Measurements from ENCODE around the gene EPS15. TPM values are rescaled to one million over a fixed set of nuclear protein-coding genes. Genes with fewer than 3 reads are reported as not detected.

EPS15 gene
- total RNA-seq, 1 experiment from 2014 or later: 37.1 TPM

DNA sequence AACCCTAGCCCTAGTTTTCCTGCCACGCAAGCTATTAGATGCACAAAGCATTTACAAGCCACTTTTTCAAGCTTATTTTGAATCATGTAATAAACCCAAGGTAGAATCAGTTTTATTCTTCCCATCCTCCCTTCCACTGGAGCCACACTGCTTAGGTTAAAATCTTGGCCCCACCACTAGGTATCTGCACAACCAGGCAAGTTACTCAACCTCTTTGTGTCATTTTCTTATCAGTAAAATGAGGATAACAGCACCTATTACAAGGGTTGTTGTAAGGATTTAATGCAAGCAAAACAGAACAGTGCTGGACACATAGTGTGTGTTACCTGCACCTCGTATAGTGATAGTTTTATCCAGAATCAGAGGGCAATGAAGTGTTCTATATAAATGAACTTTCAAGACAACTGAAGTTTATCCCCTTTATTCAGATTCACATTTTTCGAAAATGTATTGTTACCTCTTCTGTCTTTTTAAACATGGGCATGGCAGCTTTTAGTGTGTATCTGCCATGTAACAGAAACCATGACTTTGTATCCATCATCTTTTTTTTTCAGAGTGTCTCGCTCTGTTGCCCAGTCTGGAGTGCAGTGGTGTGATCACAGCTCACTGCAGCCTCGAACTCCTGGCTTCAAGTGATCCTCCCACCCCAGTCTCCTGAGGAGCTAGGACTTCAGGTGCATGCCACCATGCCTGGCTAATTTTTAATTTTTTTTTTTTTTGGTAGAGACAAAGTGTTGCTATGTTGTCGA lies 171.5 kb downstream of the EPS15 start:
- Mint-ChIP-seq H3K4me1 (peaks cover 10% of the 10 kb centered on the region), H3K9me3 (no peaks in the 10 kb centered on the region), H3K36me3 (no peaks in the 10 kb centered on the region), H3K4me3 (no peak overlapping the region), H3K27me3 (ENCODE audit: low read depth) (peaks cover 18% of the 10 kb centered on the region), H3K27ac (no peak overlapping the region)
- ChIA-PET POLR2A (no interaction called here), CTCF (no interaction called here)
- ATAC-seq: no peak
- peak; percentile 36; the same call in 1 of the 2 replicates for TF ChIP-seq ZNF121 (CRISPR knock-in tag; IDR thresholded peaks at IDR 0.05)
- no peak for TF ChIP-seq USF2 (CRISPR knock-in tag; IDR thresholded peaks at IDR 0.05)
- no peak for DNase-seq (ENCODE audit: low spot score)

DNA sequence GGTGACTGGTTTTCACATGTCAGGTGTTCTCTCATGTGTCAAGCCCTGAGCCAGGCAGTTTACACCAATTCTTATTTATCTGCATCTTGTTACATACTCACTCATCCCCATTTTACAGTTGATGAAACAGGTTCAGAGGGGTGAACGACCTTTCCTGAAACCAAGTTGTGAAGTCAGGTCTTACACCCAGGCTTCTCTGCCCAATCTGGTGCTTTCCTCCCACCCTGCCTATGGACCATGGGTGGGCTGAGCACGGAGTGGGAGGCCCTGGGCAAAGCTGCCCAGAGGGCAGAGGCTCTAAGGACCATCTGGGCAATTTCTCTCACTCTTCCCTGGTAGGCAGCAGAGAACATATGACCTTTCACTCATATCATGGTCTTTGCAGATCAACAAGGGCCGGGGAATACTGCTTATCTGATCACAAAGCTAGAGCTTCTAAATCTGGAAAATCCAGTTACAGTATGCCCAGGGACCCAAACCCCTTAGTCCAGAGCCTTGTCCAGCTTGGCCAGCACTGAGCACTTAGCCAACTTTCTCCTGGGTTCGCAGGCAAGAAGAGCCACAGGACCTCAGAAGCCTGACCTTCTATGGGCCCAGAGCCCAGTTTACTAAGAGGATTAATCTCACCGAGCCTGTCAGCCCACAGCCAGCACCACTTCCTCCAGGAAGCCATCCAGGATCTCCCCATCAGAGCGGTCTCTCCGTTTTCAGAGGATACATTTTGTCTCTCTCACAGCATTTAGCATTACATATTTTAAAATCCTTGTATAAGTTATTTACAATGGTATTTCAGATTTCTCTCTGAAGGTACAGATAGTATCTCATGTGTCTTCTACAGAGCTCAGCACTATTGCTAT lies 172.8 kb downstream of the EPS15 start:
- no peak for DNase-seq (ENCODE audit: low spot score)
- CTCF ChIA-PET: interaction anchor here (0.6 to 4.7 kb wide), 2 partner anchors 39 to 50 kb away, joined by 5 to 15 read pairs; no protein-coding TSS in a partner anchor
- H3K4me3 Mint-ChIP-seq: peak overlapping the region; percentile 33; the same call in 1 of the 2 replicates
- TF ChIP-seq, protein P1, sequence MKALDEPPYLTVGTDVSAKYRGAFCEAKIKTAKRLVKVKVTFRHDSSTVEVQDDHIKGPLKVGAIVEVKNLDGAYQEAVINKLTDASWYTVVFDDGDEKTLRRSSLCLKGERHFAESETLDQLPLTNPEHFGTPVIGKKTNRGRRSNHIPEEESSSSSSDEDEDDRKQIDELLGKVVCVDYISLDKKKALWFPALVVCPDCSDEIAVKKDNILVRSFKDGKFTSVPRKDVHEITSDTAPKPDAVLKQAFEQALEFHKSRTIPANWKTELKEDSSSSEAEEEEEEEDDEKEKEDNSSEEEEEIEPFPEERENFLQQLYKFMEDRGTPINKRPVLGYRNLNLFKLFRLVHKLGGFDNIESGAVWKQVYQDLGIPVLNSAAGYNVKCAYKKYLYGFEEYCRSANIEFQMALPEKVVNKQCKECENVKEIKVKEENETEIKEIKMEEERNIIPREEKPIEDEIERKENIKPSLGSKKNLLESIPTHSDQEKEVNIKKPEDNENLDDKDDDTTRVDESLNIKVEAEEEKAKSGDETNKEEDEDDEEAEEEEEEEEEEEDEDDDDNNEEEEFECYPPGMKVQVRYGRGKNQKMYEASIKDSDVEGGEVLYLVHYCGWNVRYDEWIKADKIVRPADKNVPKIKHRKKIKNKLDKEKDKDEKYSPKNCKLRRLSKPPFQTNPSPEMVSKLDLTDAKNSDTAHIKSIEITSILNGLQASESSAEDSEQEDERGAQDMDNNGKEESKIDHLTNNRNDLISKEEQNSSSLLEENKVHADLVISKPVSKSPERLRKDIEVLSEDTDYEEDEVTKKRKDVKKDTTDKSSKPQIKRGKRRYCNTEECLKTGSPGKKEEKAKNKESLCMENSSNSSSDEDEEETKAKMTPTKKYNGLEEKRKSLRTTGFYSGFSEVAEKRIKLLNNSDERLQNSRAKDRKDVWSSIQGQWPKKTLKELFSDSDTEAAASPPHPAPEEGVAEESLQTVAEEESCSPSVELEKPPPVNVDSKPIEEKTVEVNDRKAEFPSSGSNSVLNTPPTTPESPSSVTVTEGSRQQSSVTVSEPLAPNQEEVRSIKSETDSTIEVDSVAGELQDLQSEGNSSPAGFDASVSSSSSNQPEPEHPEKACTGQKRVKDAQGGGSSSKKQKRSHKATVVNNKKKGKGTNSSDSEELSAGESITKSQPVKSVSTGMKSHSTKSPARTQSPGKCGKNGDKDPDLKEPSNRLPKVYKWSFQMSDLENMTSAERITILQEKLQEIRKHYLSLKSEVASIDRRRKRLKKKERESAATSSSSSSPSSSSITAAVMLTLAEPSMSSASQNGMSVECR (CRISPR knock-in tag; IDR thresholded peaks at IDR 0.05; ENCODE audit: borderline replicate concordance): no peak
- TF ChIP-seq, protein P2, sequence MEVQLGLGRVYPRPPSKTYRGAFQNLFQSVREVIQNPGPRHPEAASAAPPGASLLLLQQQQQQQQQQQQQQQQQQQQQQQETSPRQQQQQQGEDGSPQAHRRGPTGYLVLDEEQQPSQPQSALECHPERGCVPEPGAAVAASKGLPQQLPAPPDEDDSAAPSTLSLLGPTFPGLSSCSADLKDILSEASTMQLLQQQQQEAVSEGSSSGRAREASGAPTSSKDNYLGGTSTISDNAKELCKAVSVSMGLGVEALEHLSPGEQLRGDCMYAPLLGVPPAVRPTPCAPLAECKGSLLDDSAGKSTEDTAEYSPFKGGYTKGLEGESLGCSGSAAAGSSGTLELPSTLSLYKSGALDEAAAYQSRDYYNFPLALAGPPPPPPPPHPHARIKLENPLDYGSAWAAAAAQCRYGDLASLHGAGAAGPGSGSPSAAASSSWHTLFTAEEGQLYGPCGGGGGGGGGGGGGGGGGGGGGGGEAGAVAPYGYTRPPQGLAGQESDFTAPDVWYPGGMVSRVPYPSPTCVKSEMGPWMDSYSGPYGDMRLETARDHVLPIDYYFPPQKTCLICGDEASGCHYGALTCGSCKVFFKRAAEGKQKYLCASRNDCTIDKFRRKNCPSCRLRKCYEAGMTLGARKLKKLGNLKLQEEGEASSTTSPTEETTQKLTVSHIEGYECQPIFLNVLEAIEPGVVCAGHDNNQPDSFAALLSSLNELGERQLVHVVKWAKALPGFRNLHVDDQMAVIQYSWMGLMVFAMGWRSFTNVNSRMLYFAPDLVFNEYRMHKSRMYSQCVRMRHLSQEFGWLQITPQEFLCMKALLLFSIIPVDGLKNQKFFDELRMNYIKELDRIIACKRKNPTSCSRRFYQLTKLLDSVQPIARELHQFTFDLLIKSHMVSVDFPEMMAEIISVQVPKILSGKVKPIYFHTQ (CRISPR knock-in tag; IDR thresholded peaks at IDR 0.05): no peak
- no peak for TF ChIP-seq TP53 (CRISPR knock-in tag; IDR thresholded peaks at IDR 0.05)
- TF ChIP-seq NFATC4 (CRISPR knock-in tag; IDR thresholded peaks at IDR 0.05): no peak
- TF ChIP-seq, protein P3, sequence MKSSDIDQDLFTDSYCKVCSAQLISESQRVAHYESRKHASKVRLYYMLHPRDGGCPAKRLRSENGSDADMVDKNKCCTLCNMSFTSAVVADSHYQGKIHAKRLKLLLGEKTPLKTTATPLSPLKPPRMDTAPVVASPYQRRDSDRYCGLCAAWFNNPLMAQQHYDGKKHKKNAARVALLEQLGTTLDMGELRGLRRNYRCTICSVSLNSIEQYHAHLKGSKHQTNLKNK (CRISPR knock-in tag; IDR thresholded peaks at IDR 0.05): no peak
- TF ChIP-seq ZNF232 (CRISPR knock-in tag; IDR thresholded peaks at IDR 0.05): no peak
- no peak for TF ChIP-seq PRRX2 (CRISPR knock-in tag; IDR thresholded peaks at IDR 0.05)
- TF ChIP-seq MYBL2 (CRISPR knock-in tag; IDR thresholded peaks at IDR 0.05): no peak
- no peak for TF ChIP-seq STAT6 (CRISPR knock-in tag; conservative IDR thresholded peaks at IDR 0.05; ENCODE audit: low read depth)
- TF ChIP-seq ATF3 (CRISPR knock-in tag; conservative IDR thresholded peaks at IDR 0.05): no peak
- TF ChIP-seq, protein P4, sequence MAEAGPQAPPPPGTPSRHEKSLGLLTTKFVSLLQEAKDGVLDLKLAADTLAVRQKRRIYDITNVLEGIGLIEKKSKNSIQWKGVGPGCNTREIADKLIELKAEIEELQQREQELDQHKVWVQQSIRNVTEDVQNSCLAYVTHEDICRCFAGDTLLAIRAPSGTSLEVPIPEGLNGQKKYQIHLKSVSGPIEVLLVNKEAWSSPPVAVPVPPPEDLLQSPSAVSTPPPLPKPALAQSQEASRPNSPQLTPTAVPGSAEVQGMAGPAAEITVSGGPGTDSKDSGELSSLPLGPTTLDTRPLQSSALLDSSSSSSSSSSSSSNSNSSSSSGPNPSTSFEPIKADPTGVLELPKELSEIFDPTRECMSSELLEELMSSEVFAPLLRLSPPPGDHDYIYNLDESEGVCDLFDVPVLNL (CRISPR knock-in tag; IDR thresholded peaks at IDR 0.05; ENCODE audit: borderline replicate concordance, low read depth): no peak
- no peak for TF ChIP-seq NFE2L1 (CRISPR knock-in tag; IDR thresholded peaks at IDR 0.05)
- no peak for TF ChIP-seq NR1H2 (CRISPR knock-in tag; IDR thresholded peaks at IDR 0.05)
- no peak for TF ChIP-seq NR2C2 (CRISPR knock-in tag; IDR thresholded peaks at IDR 0.05)
- TF ChIP-seq IRF2 (CRISPR knock-in tag; IDR thresholded peaks at IDR 0.05; ENCODE audit: borderline replicate concordance, low read depth): no peak
- TF ChIP-seq ATF1 (CRISPR knock-in tag; IDR thresholded peaks at IDR 0.05): no peak

More for the DNA sequence above, 172.8 kb downstream of the EPS15 start:
- POLR2A ChIA-PET: no interaction called here
- H3K27ac Mint-ChIP-seq: no peak overlapping the region
- H3K9me3 Mint-ChIP-seq: no peaks in the 10 kb centered on the region
- H3K27me3 Mint-ChIP-seq (ENCODE audit: low read depth): peaks cover 22% of the 10 kb centered on the region
- no peak for ATAC-seq
- H3K4me1 Mint-ChIP-seq: peaks cover 10% of the 10 kb centered on the region
- no peaks in the 10 kb centered on the region for H3K36me3 Mint-ChIP-seq
